ENCODE measurements around the gene GPHN. TPM values are rescaled to one million over a fixed set of nuclear protein-coding genes. Genes with fewer than 3 reads are reported as not detected.

Gene GPHN
- total and polyA plus RNA-seq, 5 experiments from 2014 or later: 2.9 to 12.1 (median 4.2) TPM

DNA sequence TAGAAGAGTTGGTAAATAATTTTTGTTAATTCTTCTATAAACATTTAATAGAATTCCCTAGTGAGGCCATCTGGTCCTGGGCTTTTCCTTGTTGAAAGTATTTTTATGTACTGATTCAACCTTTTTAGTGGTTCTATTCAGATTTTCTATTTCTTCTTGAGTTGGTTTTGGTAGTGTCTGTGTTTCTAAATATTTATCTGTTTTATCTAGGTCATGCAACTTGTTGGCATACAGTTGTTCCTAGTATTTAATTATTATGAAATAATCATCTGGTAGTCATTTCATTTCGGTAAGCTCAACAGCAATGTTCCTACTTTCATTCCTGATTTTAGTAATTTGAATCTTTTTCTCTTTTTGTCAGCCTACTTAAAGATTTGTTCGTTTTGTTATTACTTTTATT, 447.2 kb downstream of the GPHN start:
- peaks cover 45 to 74% (median 57%) of the 10 kb centered on the region in 3 donors for H3K36me3 Mint-ChIP-seq
- DNase-seq (no peak), ATAC-seq (no peak)
- POLR2A ChIA-PET: no interaction called here
- no peaks in the 10 kb centered on the region for H3K27me3 Mint-ChIP-seq
- no peaks in the 10 kb centered on the region for H3K4me1 Mint-ChIP-seq
- H3K27ac Mint-ChIP-seq: no peak overlapping the region
- peaks cover 26 to 80% (median 48%) of the 10 kb centered on the region in 9 donors for H3K9me3 Mint-ChIP-seq
- H3K4me3 Mint-ChIP-seq: no peak overlapping the region

DNA sequence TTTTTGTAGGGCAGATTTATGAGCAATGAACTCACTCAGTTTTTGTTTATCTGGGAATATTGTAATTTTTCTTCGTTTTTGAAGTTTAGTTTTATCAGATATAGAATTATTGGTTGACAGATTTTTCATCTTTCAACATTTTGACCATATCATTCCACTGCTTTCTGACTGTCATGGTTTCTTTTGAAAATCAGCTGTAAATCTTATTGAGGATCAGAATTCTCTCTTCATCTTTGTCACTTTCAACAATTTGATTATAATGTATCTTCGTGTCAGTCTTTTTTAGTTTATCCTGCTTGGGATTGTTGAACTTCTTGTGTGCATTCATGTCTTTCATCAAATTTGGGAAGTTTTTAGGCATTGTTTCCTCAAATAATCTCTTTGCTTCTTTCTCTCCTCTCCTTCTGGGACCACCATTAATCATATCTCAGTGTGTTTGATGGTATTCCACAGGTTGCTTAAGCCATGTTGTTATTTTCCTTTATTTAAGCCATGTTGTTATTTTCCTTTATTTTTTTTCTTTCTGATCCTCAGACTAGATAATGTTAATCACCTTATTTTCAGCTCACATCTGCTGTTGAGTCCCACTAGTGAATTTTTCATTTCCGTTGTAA, 451.6 kb downstream of the GPHN start:
- DNase-seq (no peak), ATAC-seq (no peak)
- Mint-ChIP-seq H3K27me3 (no peaks in the 10 kb centered on the region), H3K9me3 (peaks cover 20 to 55% (median 43%) of the 10 kb centered on the region in 9 donors), H3K27ac (no peak overlapping the region), H3K4me3 (no peak overlapping the region), H3K4me1 (no peaks in the 10 kb centered on the region), H3K36me3 (peaks cover 46 to 73% (median 56%) of the 10 kb centered on the region in 3 donors)
- POLR2A ChIA-PET: no interaction called here

DNA sequence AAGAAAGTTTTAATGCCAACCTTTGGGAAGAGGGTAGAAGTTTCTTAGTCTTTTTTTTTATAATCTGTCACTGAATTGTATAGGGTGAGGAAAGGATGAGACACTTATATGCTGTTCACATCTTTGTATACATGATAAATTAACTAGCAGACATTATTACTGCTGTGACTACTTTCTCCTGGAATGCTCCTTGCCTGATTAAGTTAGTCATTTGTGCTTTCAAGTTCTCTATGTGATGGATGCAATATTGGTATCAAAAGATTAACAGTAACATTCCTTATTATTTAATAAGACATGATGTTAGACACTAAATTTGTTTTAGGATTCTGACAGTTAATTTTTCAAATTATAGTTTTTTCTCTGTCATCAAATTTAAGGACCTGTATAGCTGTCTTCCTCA, 457.9 kb downstream of the GPHN start:
- Mint-ChIP-seq H3K27ac (no peak overlapping the region), H3K9me3 (peaks cover 0 to 16% (median 3%) of the 10 kb centered on the region in 9 donors), H3K27me3 (no peaks in the 10 kb centered on the region), H3K4me3 (no peak overlapping the region), H3K36me3 (peaks cover 15 to 44% (median 32%) of the 10 kb centered on the region in 3 donors), H3K4me1 (no peaks in the 10 kb centered on the region)
- no peak for ATAC-seq
- POLR2A ChIA-PET: no interaction called here
- no peak for DNase-seq

DNA sequence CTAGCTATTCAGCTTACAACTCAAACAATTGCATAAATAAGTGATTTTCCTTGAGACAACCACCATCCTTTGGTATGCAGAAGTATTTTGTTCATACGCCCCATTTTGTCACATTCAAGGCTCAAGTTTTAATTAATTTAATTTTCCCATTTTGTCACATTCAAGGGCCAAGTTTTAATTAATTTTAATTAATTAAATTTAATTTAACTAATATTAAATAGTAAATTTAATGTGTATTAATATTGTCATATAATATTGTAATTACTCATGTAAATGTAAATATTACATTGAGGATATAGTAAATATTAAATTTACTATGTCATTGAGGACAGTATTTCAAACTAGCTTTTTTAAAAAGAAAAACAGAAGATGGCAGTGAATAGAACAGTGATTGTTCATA, 464.5 kb downstream of the GPHN start:
- POLR2A ChIA-PET: interaction anchor here (0.7 kb wide), 1 partner anchor 458 kb away, joined by 5 read pairs; no protein-coding TSS in a partner anchor
- no peak for DNase-seq
- ATAC-seq: no peak
- Mint-ChIP-seq H3K9me3 (no peaks in the 10 kb centered on the region), H3K4me1 (no peaks in the 10 kb centered on the region), H3K4me3 (no peak overlapping the region), H3K36me3 (peaks cover 0 to 12% (median 4%) of the 10 kb centered on the region in 3 donors), H3K27ac (no peak overlapping the region), H3K27me3 (no peaks in the 10 kb centered on the region)

DNA sequence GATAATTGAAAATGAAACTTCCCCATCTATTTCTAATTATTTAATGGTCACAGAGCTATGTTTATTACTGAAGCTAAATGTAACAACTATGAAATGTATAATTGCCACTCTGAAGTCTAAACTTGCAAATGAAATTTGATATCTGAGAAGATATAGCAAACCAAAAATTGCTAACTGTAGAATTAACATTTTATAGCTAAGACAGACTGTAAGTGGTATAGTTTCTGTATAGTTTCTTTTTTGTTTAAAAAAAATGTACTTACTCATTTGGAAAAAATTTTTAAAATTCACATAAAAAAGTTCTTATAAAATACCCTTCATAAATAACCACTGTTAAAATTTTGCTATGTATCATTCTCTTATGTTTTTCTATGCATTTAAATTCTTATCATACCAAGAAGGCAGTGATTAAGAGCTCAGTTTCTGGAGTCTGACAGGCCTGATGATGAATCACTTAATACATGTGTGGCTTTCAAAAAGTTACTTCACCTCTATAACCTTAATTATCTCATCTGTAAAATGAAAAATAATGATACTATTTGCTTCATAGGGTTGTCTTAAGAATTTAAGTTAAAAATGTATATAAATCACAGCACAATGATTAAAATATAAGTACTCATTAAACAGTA, 466.6 kb downstream of the GPHN start:
- no peaks in the 10 kb centered on the region for H3K9me3 Mint-ChIP-seq
- no peak overlapping the region for H3K27ac Mint-ChIP-seq
- ATAC-seq (no peak), DNase-seq (no peak)
- POLR2A ChIA-PET: no interaction called here
- H3K4me1 Mint-ChIP-seq: no peaks in the 10 kb centered on the region
- H3K36me3 Mint-ChIP-seq: peaks cover 0 to 15% (median 0%) of the 10 kb centered on the region in 3 donors
- H3K4me3 Mint-ChIP-seq: no peak overlapping the region
- no peaks in the 10 kb centered on the region for H3K27me3 Mint-ChIP-seq

DNA sequence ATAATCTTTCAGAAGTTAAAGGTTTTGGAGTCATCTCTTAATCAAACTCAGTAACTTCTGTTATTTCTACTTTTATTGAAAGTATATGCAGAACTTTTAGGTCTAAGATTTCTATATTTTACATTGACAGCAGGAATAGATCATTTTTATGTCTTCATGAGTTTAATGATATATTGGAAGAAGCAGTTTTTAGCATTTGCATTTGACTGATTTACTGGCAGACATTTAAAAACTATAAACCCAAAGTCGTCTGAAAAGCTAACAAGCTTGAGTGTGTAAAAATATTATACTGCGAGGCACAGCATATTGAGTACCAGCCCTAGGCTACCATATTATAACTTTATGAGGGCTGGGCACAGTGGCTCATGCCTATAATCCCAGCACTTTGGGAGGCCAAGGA, 467.3 kb downstream of the GPHN start:
- Mint-ChIP-seq H3K4me3 (no peak overlapping the region), H3K36me3 (peaks cover 0 to 15% (median 0%) of the 10 kb centered on the region in 3 donors), H3K4me1 (no peaks in the 10 kb centered on the region), H3K27ac (no peak overlapping the region), H3K9me3 (no peaks in the 10 kb centered on the region), H3K27me3 (no peaks in the 10 kb centered on the region)
- no peak for DNase-seq
- ATAC-seq: no peak
- POLR2A ChIA-PET: no interaction called here

DNA sequence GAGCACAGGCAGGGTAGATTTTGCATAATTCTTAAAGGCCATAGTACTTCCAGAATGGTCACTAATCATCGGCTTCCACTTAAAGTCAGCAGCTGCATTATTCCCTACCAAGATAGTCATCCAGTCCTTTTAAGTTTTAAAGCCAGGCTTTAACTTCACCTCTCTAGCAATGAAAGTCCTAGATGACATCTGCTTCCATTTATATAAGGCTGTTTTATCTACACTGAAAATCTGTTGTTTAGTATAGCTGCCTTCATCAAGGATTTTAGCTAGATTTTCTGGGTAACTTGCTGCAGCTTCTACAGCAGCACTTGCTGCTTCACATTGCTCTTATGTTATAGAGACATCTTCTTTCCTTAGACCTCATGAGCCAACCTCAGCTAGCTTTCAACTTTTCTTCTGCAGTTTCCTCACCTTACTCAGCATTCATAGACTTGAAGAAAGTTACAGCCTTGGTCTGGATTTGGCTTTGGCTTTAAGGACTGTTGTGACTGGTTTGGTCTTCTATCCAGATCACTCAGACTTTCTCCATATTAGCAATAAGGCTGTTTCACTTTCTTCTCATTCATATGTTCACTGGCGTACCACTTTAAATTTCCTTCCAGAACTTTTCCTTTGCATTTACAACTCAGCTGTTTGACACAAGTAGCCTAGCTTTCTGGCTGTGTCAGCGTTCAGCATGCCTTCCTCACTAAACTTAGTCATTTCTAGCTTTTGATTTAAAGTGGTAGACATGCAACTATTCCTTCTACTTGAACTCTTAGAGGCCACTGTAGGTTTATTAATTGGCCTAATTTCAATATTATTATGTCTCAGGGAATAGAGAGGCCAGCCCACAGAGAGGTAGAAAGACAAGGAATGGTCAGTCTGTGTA, 471.4 kb downstream of the GPHN start:
- POLR2A ChIA-PET: no interaction called here
- no peaks in the 10 kb centered on the region for H3K27me3 Mint-ChIP-seq
- H3K4me3 Mint-ChIP-seq: no peak overlapping the region
- DNase-seq (no peak), ATAC-seq (no peak)
- no peaks in the 10 kb centered on the region for H3K4me1 Mint-ChIP-seq
- no peaks in the 10 kb centered on the region for H3K9me3 Mint-ChIP-seq
- H3K27ac Mint-ChIP-seq: no peak overlapping the region
- H3K36me3 Mint-ChIP-seq: peaks cover 0 to 8% (median 0%) of the 10 kb centered on the region in 3 donors

DNA sequence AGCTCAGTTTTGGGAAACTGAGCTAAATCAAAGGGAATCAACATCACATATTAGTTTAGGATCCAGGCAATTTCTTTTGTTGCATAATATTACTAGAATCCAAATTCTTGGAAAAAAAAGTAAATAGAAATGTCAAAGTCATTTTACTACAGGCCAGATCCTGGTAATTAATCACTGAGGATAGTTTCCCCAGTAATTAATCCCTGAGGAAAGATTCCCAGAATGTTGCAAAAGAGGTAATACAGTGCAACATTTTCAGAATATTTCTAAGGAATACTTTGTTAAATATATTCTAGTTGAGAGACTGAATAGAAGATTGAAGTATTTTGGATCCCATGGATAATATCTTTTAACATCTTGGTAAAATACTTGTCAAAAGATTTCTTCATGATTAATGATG, 474.3 kb downstream of the GPHN start:
- Mint-ChIP-seq H3K36me3 (peaks cover 0 to 17% (median 6%) of the 10 kb centered on the region in 3 donors), H3K27ac (peak overlapping the region in 1 of 10 donors; percentile 0), H3K27me3 (no peaks in the 10 kb centered on the region), H3K4me3 (no peak overlapping the region), H3K9me3 (peaks cover 0 to 5% (median 0%) of the 10 kb centered on the region in 9 donors), H3K4me1 (no peaks in the 10 kb centered on the region)
- no peak for ATAC-seq
- DNase-seq: no peak
- POLR2A ChIA-PET: no interaction called here

DNA sequence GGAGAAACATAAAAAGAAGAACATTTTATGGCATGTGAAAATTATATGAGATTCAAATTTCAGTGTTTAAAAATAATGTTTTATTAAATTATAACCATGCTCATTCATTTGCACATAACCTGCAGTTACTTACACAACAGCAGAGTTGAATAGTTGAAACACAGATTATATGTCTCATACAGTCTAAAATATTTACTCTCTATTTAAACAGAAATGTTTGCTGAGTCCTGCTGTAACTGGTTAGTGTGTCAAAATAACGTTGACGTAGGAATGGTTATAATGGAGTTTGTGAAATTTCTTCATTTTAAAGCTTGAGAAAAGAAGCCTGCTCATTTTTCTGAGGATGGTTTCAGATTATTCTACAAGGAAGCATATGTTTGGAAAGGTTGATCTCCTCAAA, 484.8 kb downstream of the GPHN start:
- H3K4me3 Mint-ChIP-seq: no peak overlapping the region
- H3K36me3 Mint-ChIP-seq: peaks cover 0 to 10% (median 6%) of the 10 kb centered on the region in 3 donors
- ATAC-seq (no peak), DNase-seq (no peak)
- no peaks in the 10 kb centered on the region for H3K9me3 Mint-ChIP-seq
- no peaks in the 10 kb centered on the region for H3K4me1 Mint-ChIP-seq
- H3K27me3 Mint-ChIP-seq: no peaks in the 10 kb centered on the region
- H3K27ac Mint-ChIP-seq: no peak overlapping the region
- POLR2A ChIA-PET: no interaction called here

DNA sequence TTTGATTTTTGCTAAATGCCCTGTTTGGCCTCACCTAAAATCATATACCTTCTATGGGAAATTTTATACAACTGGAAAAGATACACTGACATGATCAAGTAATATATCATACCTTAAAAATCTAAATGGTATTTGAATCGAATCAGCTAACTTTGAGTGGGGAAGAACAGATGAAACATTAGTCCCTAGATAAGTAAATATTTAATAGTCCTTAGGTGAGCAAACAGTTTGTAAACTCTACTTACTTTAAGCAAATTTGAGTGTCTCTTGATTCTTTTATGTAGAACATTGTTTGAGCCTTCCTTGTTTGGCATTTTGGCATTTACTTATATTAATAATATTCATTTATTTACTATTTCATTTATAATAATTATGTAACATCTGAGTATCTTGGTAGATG, 485.6 kb downstream of the GPHN start:
- no peaks in the 10 kb centered on the region for H3K4me1 Mint-ChIP-seq

DNA sequence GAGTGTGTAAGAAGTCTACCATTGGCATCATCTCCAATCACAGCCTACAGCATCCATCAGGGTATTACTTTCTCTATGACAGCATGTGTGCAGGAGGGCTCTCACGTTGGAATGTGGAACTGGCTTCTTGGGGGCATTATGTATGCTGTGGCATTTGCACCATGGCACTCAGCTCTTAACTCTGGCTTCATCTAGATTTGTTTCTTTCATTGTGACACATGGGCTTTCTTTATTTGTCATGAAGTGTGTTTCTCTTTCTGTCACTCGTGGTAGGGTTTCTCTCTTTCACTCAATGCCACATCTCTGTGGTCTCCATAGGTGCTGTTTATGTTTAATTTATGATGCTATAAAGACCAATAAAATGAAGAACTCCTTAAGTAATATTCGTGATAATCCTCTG, 490.1 kb downstream of the GPHN start:
- no peaks in the 10 kb centered on the region for H3K9me3 Mint-ChIP-seq
- POLR2A ChIA-PET: no interaction called here
- ATAC-seq: no peak
- H3K27me3 Mint-ChIP-seq: no peaks in the 10 kb centered on the region
- no peak overlapping the region for H3K27ac Mint-ChIP-seq
- H3K4me1 Mint-ChIP-seq: no peaks in the 10 kb centered on the region
- no peak overlapping the region for H3K4me3 Mint-ChIP-seq
- H3K36me3 Mint-ChIP-seq: no peaks in the 10 kb centered on the region
- no peak for DNase-seq

More for the DNA sequence above, 485.6 kb downstream of the GPHN start:
- POLR2A ChIA-PET: no interaction called here
- no peak overlapping the region for H3K4me3 Mint-ChIP-seq
- DNase-seq: no peak
- H3K27me3 Mint-ChIP-seq: no peaks in the 10 kb centered on the region
- H3K27ac Mint-ChIP-seq: no peak overlapping the region
- no peaks in the 10 kb centered on the region for H3K9me3 Mint-ChIP-seq
- ATAC-seq: no peak
- peaks cover 0 to 5% (median 0%) of the 10 kb centered on the region in 3 donors for H3K36me3 Mint-ChIP-seq

DNA sequence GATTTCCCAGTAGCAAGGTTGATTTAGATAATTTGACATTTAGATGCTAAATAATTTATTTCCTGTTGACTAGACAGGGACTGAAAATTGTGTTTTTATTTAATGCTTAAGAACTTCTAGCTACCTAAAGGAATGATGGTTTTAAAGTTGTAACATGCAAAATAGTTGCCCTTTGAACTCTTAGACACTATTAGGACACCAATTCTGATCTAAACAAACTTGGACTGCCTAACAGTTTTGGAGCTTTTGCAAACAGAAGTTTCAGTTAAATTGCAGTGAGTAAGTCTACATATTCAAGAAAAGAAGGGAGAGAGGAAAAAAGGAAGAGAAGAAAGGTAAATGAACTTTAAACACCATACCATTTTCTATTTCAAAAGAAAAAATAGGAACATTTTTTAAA, 492.0 kb downstream of the GPHN start:
- no peaks in the 10 kb centered on the region for H3K27me3 Mint-ChIP-seq
- ATAC-seq (no peak), DNase-seq (no peak)
- H3K27ac Mint-ChIP-seq: no peak overlapping the region
- POLR2A ChIA-PET: no interaction called here
- peaks cover 0 to 5% (median 5%) of the 10 kb centered on the region in 3 donors for H3K36me3 Mint-ChIP-seq
- no peaks in the 10 kb centered on the region for H3K9me3 Mint-ChIP-seq
- no peaks in the 10 kb centered on the region for H3K4me1 Mint-ChIP-seq
- H3K4me3 Mint-ChIP-seq: no peak overlapping the region

Measured in naive thymus-derived CD8-positive, alpha-beta T cell (primary cell).